NCI-H1436 (cell line): Measurements from ENCODE around the gene CMSS1.
"Not testable (repeated sequence)": the region's sequence is repeated elsewhere in the genome, so short reads cannot be mapped to it uniquely, and the experiment has no call there.

ENCODE experiments used
- DNase-seq: peaks from one replicate; lab custom pipeline; 2025; lab: John Stamatoyannopoulos, UW

CMSS1 gene

GRCh38 chr3:100027321-100027720 lies 209.7 kb downstream of the CMSS1 start:
- DNase-seq, result no peak

- no peak for DNase-seq
Measured at GRCh38 chr3:100029052-100029451, 211.4 kb downstream of the CMSS1 start.

- no peak for DNase-seq
Measured at GRCh38 chr3:100029689-100030088, 212.0 kb downstream of the CMSS1 start.

- no peak for DNase-seq
Measured at GRCh38 chr3:100030346-100030745, 212.7 kb downstream of the CMSS1 start.

GRCh38 chr3:100030914-100031425 lies 213.3 kb downstream of the CMSS1 start:
- no peak for DNase-seq

- no peak for DNase-seq
Measured at GRCh38 chr3:100032243-100032642, 214.6 kb downstream of the CMSS1 start.

GRCh38 chr3:100033184-100033583 lies 215.5 kb downstream of the CMSS1 start:
- no peak for DNase-seq

- no peak for DNase-seq
Measured at GRCh38 chr3:100033903-100034471, 216.3 kb downstream of the CMSS1 start.

- no peak for DNase-seq
Measured at GRCh38 chr3:100039075-100039474, 221.4 kb downstream of the CMSS1 start.

- DNase-seq, result no peak
Measured at GRCh38 chr3:100040451-100041225, 223.0 kb downstream of the CMSS1 start.

GRCh38 chr3:100041328-100041749 lies 223.7 kb downstream of the CMSS1 start:
- no peak for DNase-seq

GRCh38 chr3:100042166-100042981 lies 224.7 kb downstream of the CMSS1 start:
- no peak for DNase-seq

GRCh38 chr3:100043271-100043670 lies 225.6 kb downstream of the CMSS1 start:
- no peak for DNase-seq

GRCh38 chr3:100044369-100044768 lies 226.7 kb downstream of the CMSS1 start:
- DNase-seq, result no peak

- DNase-seq, result no peak
Measured at GRCh38 chr3:100045696-100046095, 228.0 kb downstream of the CMSS1 start.

GRCh38 chr3:100046986-100047385 lies 229.3 kb downstream of the CMSS1 start:
- DNase-seq, result no peak

GRCh38 chr3:100047455-100048141 lies 229.9 kb downstream of the CMSS1 start:
- no peak for DNase-seq

- no peak for DNase-seq
Measured at GRCh38 chr3:100048248-100048647, 230.6 kb downstream of the CMSS1 start.

GRCh38 chr3:100051513-100051912 lies 233.9 kb downstream of the CMSS1 start:
- not testable (repeated sequence) for DNase-seq

- DNase-seq, result no peak
Measured at GRCh38 chr3:100053951-100054620, 236.4 kb downstream of the CMSS1 start.
